Effector memory CD8-positive, alpha-beta T cell (primary cell): ENCODE results near the gene SLIT2.

ENCODE experiments used
- ATAC-seq: fragments of 150-1000 bp; cut with Tn5 transposase; replicated peaks from 2 replicates; pipeline ENCODE4 v1.10.0; 2021; ENCODE audit warnings: mild to moderate bottlenecking, moderate library complexity
- DNase-seq, 3 experiments: peaks; one replicate each; pipeline ENCODE4 v3.0.0; 2021
- H3K27ac Mint-ChIP-seq, 2 donors: one replicate each; pipeline ENCODE4 v1.8.0; 2022; ENCODE audit warnings: mild to moderate bottlenecking in 2 of 2, mixed read lengths in 2 of 2, moderate library complexity in 2 of 2
- H3K27me3 Mint-ChIP-seq, 2 donors: one replicate each; pipeline ENCODE4 v1.8.0; 2022; ENCODE audit warnings: mixed read lengths in 2 of 2
- H3K36me3 Mint-ChIP-seq: one replicate; pipeline ENCODE4 v1.8.0; 2022; ENCODE audit warnings: mild to moderate bottlenecking, moderate library complexity, mixed read lengths; ENCODE audit not compliant: insufficient read depth
- H3K4me1 Mint-ChIP-seq, 2 donors: one replicate each; pipeline ENCODE4 v1.8.0; 2022; ENCODE audit warnings: low read depth in 2 of 2, mixed read lengths in 2 of 2
- H3K4me3 Mint-ChIP-seq, 2 donors: one replicate each; pipeline ENCODE4 v1.8.0; 2022; ENCODE audit warnings: mild to moderate bottlenecking in 2 of 2, mixed read lengths in 2 of 2, moderate library complexity in 2 of 2
- H3K9me3 Mint-ChIP-seq, 2 donors: one replicate each; pipeline ENCODE4 v1.8.0; 2022; ENCODE audit warnings: mixed read lengths in 2 of 2
- total RNA-seq, 9 experiments: gene quantifications; one replicate each; lab custom pipeline; 2026; lab: John Stamatoyannopoulos, UW

The SLIT2 gene, protein sequence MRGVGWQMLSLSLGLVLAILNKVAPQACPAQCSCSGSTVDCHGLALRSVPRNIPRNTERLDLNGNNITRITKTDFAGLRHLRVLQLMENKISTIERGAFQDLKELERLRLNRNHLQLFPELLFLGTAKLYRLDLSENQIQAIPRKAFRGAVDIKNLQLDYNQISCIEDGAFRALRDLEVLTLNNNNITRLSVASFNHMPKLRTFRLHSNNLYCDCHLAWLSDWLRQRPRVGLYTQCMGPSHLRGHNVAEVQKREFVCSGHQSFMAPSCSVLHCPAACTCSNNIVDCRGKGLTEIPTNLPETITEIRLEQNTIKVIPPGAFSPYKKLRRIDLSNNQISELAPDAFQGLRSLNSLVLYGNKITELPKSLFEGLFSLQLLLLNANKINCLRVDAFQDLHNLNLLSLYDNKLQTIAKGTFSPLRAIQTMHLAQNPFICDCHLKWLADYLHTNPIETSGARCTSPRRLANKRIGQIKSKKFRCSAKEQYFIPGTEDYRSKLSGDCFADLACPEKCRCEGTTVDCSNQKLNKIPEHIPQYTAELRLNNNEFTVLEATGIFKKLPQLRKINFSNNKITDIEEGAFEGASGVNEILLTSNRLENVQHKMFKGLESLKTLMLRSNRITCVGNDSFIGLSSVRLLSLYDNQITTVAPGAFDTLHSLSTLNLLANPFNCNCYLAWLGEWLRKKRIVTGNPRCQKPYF (N-terminal part only)
- 0 to 18.7 (median 0.30) reads per million in 9 experiments for total RNA-seq

GRCh38 chr4:20251796-20252655 lies at the start of gene SLIT2:
Gene SLIT2, plus strand, starts transcription at chr4:20251905. Its CDS starts 1,911 bp downstream, at chr4:20253816.
- Mint-ChIP-seq H3K4me3 (peak within 1 kb of the TSS; percentile 25 to 41), H3K27ac (no peak within 1 kb of the TSS), H3K4me1 (no peaks in the 10 kb centered on the region), H3K36me3 (no peaks in the 10 kb centered on the region), H3K27me3 (peaks cover 0 to 47% of the 10 kb centered on the region in 2 donors), H3K9me3 (peaks cover 0 to 4% of the 10 kb centered on the region in 2 donors)
- no peak for ATAC-seq
- DNase-seq: no peak

DNA sequence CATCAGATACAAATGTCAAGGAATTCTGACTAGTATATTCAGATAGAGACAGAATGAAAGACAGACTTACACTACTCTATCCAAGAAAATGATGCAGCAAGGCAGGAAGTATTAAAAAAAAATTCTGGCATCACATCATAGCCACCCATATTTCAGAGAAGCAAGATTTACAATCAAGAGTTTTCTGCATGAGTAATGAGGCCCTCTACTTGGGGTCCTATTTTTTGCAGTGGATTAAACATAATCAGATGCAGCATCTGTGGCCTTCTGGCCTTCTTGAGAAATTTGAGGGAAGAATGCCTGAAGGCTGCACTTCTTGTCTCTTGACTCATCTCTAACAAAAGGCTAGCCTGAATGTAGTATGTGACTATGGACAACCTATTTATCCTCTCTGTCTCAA lies 48.2 kb upstream of the SLIT2 start:
- no peak for ATAC-seq
- Mint-ChIP-seq H3K4me3 (no peak overlapping the region), H3K27ac (no peak overlapping the region), H3K4me1 (no peaks in the 10 kb centered on the region), H3K9me3 (peaks cover 0 to 4% of the 10 kb centered on the region in 2 donors), H3K36me3 (no peaks in the 10 kb centered on the region), H3K27me3 (no peaks in the 10 kb centered on the region)
- DNase-seq: no peak

DNA sequence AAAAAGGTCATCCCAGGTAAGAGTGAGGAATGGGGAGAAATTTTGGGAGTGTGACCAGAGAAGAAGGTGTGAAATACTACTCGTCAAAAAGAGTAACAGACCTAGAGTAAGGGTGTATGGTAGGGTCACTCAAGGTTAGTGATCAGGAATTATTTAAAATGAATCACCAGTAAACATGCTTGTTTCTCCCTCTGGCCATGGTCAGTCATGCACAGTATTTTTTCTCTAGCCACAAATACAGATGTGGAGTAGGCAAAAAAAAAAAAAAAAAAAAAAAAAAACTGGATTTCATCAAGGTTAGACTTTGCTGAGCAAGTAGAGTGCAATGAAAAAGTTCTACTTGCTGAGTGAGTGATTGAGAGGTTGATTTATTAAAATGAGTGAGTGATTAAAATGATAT lies 34.2 kb upstream of the SLIT2 start:
- no peak overlapping the region for H3K4me3 Mint-ChIP-seq
- DNase-seq (no peak), ATAC-seq (no peak)
- H3K27me3 Mint-ChIP-seq: no peaks in the 10 kb centered on the region
- H3K4me1 Mint-ChIP-seq: no peaks in the 10 kb centered on the region
- peaks cover 5 to 6% of the 10 kb centered on the region in 2 donors for H3K9me3 Mint-ChIP-seq
- H3K27ac Mint-ChIP-seq: no peak overlapping the region
- H3K36me3 Mint-ChIP-seq: no peaks in the 10 kb centered on the region

GRCh38 chr4:20217951-20218350 lies 33.8 kb upstream of the SLIT2 start:
- H3K36me3 Mint-ChIP-seq: no peaks in the 10 kb centered on the region
- ATAC-seq (no peak), DNase-seq (no peak)
- no peaks in the 10 kb centered on the region for H3K27me3 Mint-ChIP-seq
- H3K4me1 Mint-ChIP-seq: no peaks in the 10 kb centered on the region
- H3K9me3 Mint-ChIP-seq: peaks cover 6 to 10% of the 10 kb centered on the region in 2 donors
- no peak overlapping the region for H3K4me3 Mint-ChIP-seq
- H3K27ac Mint-ChIP-seq: no peak overlapping the region

DNA sequence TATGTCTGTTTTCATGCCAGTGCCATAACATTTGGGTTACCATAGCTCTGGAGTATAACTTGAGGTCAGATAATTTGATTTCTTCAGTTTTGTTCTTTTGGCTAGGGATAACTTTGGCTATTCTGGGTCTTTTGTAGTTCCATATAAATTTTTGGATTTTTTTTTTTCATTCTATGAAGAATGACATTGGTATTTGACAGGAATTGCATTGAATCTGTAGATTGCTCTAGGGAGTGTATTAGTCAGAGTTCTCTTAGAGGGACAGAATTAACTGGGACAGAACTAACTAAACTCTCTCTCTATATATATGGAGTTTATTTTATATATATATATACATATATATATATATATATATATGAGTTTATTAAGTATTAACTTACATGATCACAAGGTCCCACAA lies 32.2 kb upstream of the SLIT2 start:
- H3K27me3 Mint-ChIP-seq: no peaks in the 10 kb centered on the region
- no peak for DNase-seq
- H3K27ac Mint-ChIP-seq: no peak overlapping the region
- H3K4me1 Mint-ChIP-seq: no peaks in the 10 kb centered on the region
- H3K4me3 Mint-ChIP-seq: no peak overlapping the region
- H3K9me3 Mint-ChIP-seq: peaks cover 8 to 10% of the 10 kb centered on the region in 2 donors
- no peaks in the 10 kb centered on the region for H3K36me3 Mint-ChIP-seq
- no peak for ATAC-seq

- H3K36me3 Mint-ChIP-seq: no peaks in the 10 kb centered on the region
- no peak overlapping the region for H3K4me3 Mint-ChIP-seq
- DNase-seq (no peak), ATAC-seq (no peak)
- H3K27me3 Mint-ChIP-seq: no peaks in the 10 kb centered on the region
- peaks cover 4 to 9% of the 10 kb centered on the region in 2 donors for H3K9me3 Mint-ChIP-seq
- H3K27ac Mint-ChIP-seq: no peak overlapping the region
- no peaks in the 10 kb centered on the region for H3K4me1 Mint-ChIP-seq
Measured at GRCh38 chr4:20237894-20238537, 13.7 kb upstream of the SLIT2 start.

DNA sequence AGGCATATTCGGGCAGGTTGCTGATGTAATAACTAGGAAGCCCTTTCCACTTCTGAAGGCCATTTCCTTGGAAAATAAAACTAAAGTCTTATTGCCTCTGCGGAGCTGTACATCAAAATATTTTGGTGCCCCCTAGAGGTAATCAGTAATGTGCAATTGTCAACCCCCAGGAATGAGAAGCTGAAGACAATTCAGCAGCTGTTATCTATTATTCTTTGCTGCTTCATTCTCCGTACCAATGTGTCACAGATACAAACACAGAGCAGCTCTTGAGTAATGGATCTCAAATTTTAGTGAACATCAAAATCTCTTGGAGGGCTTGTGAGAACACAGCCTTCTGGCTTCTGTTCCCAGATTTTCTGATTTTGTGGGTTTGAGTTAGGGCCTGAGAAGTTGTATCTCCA lies 3.5 kb upstream of the SLIT2 start:
- Mint-ChIP-seq H3K4me1 (no peaks in the 10 kb centered on the region), H3K36me3 (no peaks in the 10 kb centered on the region), H3K27me3 (peaks cover 0 to 22% of the 10 kb centered on the region in 2 donors), H3K4me3 (no peak overlapping the region), H3K9me3 (peaks cover 4 to 5% of the 10 kb centered on the region in 2 donors), H3K27ac (no peak overlapping the region)
- no peak for DNase-seq
- no peak for ATAC-seq

DNA sequence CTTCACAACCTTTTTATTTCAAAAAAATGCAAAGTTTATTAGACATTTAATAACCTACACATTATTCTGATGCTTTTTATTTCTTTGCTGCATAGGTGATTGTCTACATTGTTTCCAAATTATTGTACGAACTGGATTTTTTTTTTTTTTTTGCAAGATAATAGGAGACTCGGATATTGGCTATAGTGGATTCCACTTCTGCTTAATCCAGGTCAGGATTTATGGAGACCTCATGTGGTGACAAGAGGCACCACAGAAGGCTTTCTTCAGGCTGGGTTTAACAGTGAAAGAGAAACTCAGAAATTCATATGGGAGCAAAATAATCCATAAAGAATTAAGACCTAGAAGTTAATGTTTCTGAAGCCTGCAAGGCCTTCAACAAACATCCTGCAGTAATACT lies 2.4 kb upstream of the SLIT2 start:
- H3K27ac Mint-ChIP-seq: no peak overlapping the region
- no peaks in the 10 kb centered on the region for H3K36me3 Mint-ChIP-seq
- no peaks in the 10 kb centered on the region for H3K4me1 Mint-ChIP-seq
- no peak for DNase-seq
- H3K27me3 Mint-ChIP-seq: peaks cover 0 to 34% of the 10 kb centered on the region in 2 donors
- H3K4me3 Mint-ChIP-seq: no peak overlapping the region
- no peaks in the 10 kb centered on the region for H3K9me3 Mint-ChIP-seq
- ATAC-seq: no peak

DNA sequence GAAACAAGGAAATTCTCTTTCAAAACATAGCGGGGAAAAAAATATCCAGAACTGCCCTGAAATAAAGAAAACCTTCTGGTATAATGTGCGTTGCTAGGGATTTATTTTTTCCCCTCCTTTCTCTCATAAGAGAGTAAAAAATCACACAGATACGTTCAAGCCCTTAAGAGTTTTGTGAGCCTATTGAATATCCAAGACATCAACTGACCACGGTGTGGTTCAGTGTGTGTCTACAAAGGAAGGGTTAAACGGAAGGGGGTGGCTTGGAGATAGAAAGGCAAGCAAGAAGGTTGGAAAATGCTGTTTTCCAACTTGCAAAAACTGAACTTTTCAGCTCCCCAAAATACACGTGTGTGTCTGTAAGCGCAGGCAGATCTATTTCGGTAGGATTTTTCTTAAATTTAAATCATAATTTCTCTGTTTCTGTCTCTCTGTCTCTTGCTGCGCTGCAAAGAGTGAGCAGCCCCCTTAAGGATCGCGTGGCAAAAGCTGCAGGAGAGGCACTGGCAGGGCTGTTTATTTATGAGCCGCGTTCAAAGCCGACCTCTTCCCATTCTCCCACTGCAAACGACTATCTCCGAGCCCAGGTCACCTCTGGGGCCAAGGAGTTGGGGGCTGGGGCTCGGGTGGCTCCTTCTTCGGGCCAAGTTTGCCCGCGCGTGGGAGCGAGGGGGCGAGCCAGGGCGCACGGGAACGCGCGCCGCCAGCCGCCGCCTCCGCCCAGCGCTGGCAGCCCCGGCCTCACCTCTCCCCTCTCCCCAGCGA lies 492 bp upstream of the SLIT2 start:
- ATAC-seq (no peak), DNase-seq (no peak)
- Mint-ChIP-seq H3K9me3 (peaks cover 0 to 4% of the 10 kb centered on the region in 2 donors), H3K4me1 (no peaks in the 10 kb centered on the region), H3K27ac (no peak overlapping the region), H3K4me3 (peak overlapping the region; percentile 25 to 40), H3K36me3 (no peaks in the 10 kb centered on the region), H3K27me3 (peaks cover 0 to 47% of the 10 kb centered on the region in 2 donors)

- Mint-ChIP-seq H3K4me1 (no peaks in the 10 kb centered on the region), H3K36me3 (no peaks in the 10 kb centered on the region), H3K27me3 (peaks cover 0 to 47% of the 10 kb centered on the region in 2 donors), H3K27ac (no peak overlapping the region), H3K4me3 (peak overlapping the region in 1 of 2 donors; percentile 41), H3K9me3 (peaks cover 0 to 4% of the 10 kb centered on the region in 2 donors)
- DNase-seq (no peak), ATAC-seq (no peak)
Measured at GRCh38 chr4:20252656-20253282, 1.1 kb downstream of the SLIT2 start.

DNA sequence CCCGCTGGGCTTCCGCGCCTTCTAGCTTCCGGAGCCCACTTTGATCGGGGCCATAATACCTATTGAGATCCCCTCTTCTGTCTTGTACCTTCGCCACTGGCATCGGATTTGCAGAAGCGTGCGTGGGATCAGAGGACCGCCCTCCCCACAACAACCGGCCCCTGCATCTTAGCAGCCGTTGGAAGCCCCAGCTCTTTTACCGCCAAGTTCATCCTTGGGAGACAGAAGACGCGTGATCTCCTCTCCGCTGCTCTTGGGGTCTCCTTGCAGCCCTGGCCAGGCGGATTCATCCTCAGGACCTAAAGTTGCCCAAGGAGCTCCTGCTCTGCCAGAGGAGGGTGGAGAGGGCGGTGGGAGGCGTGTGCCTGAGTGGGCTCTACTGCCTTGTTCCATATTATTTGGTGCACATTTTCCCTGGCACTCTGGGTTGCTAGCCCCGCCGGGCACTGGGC lies 1.6 kb downstream of the SLIT2 start:
- ATAC-seq (no peak), DNase-seq (no peak)
- Mint-ChIP-seq H3K27ac (no peak overlapping the region), H3K9me3 (peaks cover 0 to 4% of the 10 kb centered on the region in 2 donors), H3K27me3 (peaks cover 0 to 47% of the 10 kb centered on the region in 2 donors), H3K4me3 (no peak overlapping the region), H3K4me1 (no peaks in the 10 kb centered on the region), H3K36me3 (no peaks in the 10 kb centered on the region)
